ENCODE data around the gene ARHGAP19.

The ARHGAP19 gene, protein sequence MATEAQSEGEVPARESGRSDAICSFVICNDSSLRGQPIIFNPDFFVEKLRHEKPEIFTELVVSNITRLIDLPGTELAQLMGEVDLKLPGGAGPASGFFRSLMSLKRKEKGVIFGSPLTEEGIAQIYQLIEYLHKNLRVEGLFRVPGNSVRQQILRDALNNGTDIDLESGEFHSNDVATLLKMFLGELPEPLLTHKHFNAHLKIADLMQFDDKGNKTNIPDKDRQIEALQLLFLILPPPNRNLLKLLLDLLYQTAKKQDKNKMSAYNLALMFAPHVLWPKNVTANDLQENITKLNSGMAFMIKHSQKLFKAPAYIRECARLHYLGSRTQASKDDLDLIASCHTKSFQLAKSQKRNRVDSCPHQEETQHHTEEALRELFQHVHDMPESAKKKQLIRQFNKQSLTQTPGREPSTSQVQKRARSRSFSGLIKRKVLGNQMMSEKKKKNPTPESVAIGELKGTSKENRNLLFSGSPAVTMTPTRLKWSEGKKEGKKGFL

DNA sequence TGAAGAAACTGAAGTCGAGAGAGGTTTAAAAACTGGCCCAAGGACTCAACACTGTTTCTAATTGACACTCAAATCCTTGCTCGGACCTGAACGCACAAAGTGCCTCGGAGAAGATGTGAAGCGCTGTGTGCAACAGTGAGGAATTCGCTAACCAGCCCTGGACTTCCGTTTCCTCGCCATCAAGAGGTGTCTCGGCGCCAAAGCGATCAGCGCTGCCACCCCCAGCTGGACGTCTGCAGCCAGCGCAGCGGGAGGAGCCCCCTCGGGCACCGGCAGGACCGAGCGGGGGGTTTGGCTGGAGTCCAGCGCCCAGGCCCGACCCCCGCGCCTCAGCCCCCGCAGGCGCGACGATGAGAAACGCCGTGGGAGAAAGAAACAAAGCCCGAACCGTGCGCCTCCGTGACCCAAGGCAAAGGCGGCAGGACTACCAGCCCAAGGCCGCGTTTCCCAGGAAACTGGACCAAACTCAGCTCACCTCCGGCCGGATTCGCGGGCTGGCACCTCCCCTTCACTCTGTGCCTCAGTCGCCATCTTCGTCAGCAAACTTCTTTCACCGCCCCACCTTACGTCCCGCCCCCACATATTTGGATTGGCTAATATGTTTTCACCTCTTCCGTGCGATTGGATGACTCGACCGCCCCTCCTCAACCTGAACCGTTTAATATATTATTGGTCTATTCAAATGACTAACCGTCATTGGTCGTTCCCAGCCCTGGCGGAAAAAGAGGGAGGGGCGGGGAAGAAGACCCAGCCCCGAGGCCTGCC is at the start of gene ARHGAP19:
ARHGAP19 (minus strand) TSS at position 541 of the 765 bp plus-strand sequence; CDS start at position 531, 10 bp downstream.
- H3K4me3 ChIP-seq (ENCODE audit: low read depth, low read length): peak within 1 kb of the TSS; percentile 87
- DNase-seq (ENCODE audit: low read depth): peak; percentile 92

DNA sequence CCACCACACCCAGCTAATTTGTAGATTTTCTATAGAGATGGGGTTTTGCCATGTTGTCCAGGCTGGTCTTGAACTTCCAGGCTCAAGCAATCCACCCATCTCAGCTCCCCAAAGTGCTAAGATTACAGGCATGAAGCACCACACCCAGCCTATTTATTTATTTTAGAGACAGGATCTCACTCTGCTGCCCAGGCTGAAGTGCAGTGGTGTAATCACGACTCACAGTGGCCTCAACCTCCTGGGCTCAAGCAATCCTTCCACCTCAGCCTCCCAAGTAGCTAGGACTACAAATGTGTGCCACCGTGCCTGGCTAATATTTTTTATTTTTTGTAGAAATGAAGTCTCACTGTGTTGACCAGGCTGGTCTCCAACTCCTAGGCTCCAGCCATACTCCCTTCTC is 49.0 kb upstream of the ARHGAP19 start:
- no peak overlapping the region for H3K4me3 ChIP-seq (ENCODE audit: low read depth, low read length)
- no peak for DNase-seq (ENCODE audit: low read depth)

DNA sequence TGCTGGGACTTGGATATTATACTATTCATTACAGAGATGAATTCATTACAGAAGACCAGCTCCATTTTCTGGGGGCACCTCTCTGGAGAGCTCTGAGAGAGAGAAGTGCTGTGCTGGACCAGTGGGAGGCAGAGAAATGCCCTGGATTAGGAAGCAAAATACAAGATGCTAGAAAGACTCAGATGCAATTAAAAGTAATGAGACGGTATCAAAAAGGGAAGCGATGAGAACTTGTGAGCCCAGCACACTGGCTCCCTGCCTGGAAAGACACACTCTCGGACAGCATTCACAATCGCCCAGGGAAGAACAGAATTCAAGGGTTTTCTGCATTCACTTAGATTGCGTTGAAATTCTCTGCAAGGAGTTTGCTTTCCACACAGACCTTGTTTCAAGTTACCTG is 45.6 kb upstream of the ARHGAP19 start:
- no peak overlapping the region for H3K4me3 ChIP-seq (ENCODE audit: low read depth, low read length)
- DNase-seq (ENCODE audit: low read depth): no peak

DNA sequence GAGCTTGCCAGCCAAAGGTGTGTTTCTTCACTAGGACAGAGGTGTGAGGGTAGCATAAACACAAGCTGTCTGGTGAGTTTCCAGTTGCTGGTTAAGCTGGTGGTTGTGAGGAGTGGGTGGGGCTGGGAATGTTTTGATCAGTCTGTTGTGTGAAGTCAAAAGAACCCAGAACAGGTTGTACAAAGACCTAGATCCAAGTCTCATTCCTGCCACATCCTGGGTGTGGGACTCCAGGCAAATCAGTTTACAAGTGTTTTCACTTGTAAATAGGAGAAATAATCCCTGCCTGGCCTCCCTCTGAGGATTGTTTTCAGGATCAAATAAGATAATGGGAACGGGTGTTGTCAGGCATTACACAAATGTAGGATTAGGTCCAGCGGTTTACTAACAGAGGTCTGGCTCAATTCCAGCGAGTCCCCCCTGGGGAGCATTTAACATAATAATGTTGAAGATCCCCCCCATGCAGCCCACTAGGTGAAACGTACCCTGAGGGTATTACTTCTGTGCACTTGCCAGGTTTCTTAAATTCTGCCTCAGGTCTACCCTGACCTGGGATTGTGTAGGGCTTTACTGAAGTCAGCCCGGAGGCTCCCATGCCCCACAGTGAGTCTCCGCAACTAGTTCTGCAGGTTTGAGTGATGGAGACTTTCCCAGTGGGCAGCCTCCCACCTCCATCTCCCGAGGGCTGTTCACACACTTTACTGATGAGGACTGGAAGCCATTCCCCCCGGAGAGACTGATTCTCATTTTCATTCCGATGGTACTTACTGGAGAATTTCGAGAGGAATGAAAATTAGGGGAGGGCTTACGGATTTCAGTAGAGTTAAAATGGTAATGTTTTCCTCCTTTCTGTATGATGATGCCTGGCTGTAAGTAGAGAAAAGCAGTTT is 44.8 kb upstream of the ARHGAP19 start:
- no peak overlapping the region for H3K4me3 ChIP-seq (ENCODE audit: low read depth, low read length)
- DNase-seq (ENCODE audit: low read depth): no peak

DNA sequence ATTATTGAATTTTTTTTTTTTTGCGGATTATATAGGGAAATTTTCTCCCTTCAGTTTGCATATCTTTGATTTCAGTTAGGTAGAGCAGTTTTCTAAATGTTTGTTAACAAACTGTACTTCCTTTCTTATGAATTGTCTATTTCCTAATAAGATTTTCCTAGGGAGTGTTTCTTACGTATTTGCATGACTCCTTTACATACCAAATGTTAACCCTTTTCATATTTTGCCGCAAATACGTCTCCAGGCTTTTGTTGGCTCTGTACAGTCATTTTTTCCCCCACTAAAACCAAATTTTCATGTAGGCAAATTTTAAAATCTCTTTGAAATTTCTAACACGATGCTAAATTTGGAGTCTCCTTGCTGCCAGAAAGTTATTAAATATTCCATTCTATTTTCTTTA is 44.0 kb upstream of the ARHGAP19 start:
- no peak for DNase-seq (ENCODE audit: low read depth)
- H3K4me3 ChIP-seq (ENCODE audit: low read depth, low read length): no peak overlapping the region

DNA sequence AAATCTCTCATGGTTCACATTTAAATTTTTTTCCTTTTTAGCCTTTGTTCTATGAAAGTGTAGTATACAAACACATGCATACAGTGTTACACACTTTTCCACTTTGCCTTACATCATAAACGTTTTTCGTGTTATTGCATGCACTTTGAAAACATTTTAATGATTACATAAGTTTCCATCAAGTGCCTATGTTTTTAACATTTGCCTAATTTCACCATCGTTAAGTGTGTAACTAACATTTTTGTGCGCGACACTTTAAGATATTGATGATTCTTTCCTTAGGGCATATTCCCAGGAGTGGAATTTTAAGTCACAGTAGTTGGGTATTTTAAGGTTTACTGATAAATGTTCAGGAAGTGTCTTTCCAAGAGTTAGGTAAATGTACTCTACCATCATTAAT is 43.6 kb upstream of the ARHGAP19 start:
- no peak overlapping the region for H3K4me3 ChIP-seq (ENCODE audit: low read depth, low read length)
- DNase-seq (ENCODE audit: low read depth): no peak

DNA sequence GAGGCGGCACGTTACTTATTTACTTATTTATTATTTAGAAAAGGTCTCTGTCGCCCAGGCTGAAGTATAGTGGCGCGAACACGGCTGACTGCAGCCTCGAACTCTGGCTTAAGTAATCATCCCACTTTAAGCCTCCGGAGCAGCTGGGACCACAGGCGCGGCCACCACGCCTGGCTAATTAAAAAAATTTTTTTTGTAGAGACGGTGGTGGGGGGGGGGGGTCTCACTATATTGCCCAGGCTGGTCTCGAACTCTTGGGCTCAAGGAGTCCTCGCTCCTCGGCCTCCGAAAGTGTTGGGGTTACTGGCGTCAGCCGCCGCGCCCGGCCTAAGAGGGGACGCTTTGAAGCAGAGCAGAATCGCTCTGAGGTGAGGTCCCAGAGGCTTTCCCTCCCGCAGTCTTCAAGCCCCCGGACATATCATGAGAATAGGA is 42.8 kb upstream of the ARHGAP19 start:
- H3K4me3 ChIP-seq (ENCODE audit: low read depth, low read length): peak overlapping the region; percentile 75
- no peak for DNase-seq (ENCODE audit: low read depth)

DNA sequence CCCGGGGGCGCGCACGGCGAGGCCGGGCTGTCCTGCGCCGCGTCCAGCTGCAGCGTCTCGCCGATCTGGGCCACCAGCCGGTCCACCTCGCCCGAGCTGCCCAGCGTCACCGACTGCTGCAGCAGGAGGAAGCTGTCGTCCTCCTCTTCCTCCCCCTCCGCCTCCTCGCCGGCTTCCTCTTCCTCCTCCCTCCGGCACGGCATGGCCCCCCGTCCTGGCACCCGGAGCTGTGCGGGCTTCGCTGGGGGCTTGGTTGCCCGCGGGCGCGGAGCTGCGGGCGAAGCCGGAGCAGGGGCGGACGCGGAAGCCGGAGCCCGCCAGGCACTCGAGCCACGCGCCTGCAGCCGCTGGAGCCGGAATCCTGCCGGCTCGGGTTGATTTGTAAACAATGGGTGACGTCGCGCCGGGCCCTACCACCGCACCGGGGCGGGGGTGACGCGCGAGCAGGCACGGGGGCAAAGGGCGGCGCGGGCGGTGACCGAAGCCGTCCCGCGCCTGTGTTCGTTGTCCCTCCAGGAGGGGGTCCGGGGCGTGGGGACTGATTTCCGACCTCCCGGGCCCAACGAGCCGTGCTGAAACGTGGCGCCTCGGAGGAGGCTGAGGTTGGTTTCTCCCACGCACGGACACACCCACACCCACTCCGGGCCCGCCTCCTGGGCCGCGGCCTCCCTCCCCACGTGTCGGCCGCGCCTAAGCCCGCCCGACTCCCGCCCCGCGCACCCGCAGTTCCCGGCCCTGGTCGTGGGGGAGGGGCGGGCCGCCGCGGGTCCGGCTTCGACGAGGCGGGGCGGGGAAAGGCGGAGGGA is 42.1 kb upstream of the ARHGAP19 start, which contains the start of gene FRAT2:
FRAT2 (minus strand) TSS at position 360 of the 806 bp plus-strand sequence; CDS start at position 203, 157 bp downstream.
- DNase-seq (ENCODE audit: low read depth): peak; percentile 74

DNA sequence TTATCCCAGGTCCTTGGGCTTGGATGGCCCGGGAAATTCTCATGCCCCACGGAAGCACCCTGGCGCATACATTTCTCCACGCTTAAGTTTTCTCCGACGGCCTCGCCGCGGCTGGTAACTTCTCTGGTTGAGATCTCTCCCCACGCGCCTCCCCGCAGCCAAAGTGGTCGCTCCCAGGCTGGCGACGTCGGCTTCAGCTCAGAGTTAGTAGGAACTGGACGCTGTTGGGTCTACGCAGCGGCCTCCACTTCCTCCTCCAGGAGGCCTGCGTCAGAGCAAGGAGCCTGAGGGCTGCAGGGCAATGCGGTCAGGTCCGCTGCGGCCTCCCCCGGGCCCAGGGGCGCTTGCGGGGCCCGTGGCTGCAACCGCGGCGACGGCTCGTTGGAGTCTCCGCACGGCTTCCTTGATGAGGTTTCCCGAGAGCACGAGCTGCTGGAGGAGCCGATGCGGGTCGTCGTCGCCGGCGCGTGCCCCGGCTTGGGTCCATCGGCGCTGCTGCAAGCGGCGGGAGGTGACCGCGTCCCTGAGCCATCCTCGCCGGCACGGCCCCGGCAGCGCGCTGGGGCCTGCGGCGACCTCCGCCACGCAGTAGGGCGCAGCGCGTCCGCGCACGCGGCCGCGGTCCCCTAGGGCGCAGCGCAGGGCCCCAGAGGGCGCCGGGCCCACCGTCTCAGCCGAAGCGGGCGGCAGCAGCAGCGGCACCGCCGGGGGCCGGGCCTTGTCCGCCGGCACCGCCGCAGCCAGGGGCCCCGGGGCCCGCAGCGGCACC is 41.3 kb upstream of the ARHGAP19 start:
- H3K4me3 ChIP-seq (ENCODE audit: low read depth, low read length): peak overlapping the region; percentile 75
- no peak for DNase-seq (ENCODE audit: low read depth)

More for the DNA sequence above, 42.1 kb upstream of the ARHGAP19 start, which contains the start of gene FRAT2:
- H3K4me3 ChIP-seq (ENCODE audit: low read depth, low read length): peak within 1 kb of the TSS; percentile 75

DNA sequence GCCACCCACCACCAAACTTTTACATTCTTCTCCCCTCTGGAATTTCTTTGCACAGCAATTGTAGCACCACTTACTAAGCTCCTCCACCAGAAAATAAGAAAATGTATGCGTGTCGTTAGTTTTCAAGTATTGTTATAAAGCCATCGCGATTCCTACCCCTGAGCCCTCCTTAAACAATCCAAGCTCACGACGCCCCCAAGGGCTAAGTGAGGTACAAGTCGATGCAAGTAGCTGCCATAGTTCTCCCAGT is 40.8 kb upstream of the ARHGAP19 start:
- H3K4me3 ChIP-seq (ENCODE audit: low read depth, low read length): peak overlapping the region; percentile 75
- no peak for DNase-seq (ENCODE audit: low read depth)

DNA sequence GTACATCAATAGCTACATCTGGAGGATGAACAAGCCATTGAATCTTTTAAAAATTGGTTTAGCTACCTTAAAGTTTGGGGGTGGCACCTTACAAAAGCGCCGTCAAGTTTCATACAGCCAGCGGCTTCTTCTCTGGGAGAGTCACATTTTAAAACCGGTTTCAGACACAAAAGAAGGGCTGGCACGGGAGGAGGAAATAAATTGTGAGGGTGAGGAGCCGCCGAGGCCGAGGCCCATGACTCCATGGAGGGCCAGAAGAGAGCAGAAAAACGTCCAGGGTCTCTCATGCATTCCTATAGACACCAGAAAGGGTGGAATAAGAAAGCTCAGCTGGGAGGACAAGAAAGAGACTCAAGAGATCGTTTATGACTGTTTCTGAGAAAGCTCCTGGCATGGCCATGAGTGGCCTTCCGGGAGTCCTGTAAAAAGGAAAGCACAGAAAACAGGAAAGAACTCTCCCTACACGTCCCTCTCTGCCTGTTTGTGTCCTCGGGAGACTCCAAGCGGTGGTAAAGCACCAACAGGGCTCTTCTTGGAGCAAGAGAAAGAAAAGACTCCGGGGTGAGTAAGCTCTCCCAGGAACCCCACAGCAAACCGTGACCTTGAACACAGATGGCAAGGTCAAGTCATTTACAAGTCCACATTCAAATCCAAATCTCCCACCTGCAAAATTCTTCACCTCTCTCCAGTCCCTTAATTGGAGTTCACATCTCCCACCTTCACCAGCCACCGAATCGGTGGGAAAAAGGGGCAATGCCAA is 40.3 kb upstream of the ARHGAP19 start:
- H3K4me3 ChIP-seq (ENCODE audit: low read depth, low read length): peak overlapping the region; percentile 75
- DNase-seq (ENCODE audit: low read depth): peak; percentile 40

DNA sequence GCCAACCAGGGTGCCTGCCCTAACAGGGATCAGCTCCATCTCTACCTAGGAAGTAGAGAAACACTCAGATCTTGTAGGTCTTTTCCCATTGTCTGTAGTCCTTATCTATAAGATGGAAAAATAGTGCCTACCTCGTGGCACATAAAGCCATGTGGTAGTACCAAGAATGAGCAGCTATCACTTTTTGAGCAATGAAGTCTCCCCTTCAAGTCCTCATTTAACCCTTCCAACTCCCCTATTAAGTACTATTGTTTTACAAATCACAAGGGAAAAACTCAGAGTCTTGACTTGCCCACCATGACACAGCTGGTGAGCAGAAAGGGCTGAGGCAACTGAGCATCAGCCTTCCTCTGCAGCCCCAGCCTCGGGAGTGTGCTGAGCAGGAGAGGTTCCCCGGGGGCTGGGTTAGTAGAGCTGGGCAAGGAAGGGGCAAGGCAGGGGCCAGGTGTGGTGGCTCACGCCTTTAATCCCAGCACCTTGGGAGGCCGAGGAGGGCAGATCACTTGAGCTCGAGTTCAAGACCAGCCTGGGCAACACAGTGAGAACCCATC is 38.8 kb upstream of the ARHGAP19 start:
- H3K4me3 ChIP-seq (ENCODE audit: low read depth, low read length): no peak overlapping the region

DNA sequence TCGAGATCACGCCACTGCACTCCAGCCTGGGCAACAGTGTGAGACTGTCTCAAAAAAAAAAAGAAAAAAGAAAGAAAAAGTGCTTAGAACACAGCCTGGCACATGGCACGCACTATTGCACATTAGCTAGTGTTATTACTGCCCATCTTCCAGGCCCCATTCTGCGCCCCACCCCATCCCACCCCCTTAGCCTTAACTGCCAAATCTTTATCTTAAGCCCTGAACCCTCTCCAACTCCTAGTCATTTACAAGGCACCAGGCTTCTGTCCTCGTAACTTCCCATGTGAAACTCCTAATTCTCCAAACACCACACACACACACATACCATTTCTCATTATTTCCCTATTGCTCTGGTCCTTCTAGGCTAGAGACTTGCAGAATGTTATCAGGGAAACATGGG is 37.3 kb upstream of the ARHGAP19 start:
- H3K4me3 ChIP-seq (ENCODE audit: low read depth, low read length): no peak overlapping the region
- DNase-seq (ENCODE audit: low read depth): no peak

More for the DNA sequence above, 38.8 kb upstream of the ARHGAP19 start:
- no peak for DNase-seq (ENCODE audit: low read depth)

DNA sequence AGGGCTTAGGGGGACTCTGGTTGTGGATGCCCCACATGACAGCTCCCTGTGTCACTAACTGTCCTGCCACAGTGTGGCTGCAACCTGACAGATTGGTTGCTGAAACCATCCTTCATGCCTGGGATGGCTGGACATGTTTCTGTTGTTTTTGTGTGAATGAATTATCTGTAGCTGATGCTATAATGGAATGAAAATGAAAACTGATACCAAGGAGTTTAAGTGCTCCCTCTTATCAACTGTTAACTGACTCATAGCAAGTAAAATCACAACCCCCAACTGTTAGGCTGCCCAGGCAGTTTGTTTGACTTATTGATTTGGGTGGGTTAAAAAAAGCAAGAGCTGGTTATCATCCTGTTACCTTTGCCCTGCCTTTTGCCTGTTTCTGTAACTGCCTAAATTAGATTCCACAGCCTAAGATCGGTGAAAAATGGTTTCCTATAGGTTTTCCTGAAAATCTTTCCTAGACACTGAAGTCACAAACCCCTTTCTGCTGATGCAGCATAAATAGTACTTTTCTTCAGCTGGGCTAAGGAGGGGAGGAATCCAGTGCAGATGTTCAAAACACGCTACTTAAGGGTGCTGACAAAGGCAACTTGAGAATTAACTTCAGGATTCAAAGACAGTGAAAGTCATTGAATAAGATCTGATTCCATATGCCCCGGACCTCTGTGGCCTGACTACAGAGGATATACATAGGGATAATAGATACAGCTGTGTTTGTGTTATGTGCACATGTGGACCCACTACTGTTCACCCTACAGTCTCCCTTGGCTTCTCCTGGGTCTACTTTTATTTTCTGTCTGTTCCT is 36.4 kb upstream of the ARHGAP19 start:
- DNase-seq (ENCODE audit: low read depth): no peak

DNA sequence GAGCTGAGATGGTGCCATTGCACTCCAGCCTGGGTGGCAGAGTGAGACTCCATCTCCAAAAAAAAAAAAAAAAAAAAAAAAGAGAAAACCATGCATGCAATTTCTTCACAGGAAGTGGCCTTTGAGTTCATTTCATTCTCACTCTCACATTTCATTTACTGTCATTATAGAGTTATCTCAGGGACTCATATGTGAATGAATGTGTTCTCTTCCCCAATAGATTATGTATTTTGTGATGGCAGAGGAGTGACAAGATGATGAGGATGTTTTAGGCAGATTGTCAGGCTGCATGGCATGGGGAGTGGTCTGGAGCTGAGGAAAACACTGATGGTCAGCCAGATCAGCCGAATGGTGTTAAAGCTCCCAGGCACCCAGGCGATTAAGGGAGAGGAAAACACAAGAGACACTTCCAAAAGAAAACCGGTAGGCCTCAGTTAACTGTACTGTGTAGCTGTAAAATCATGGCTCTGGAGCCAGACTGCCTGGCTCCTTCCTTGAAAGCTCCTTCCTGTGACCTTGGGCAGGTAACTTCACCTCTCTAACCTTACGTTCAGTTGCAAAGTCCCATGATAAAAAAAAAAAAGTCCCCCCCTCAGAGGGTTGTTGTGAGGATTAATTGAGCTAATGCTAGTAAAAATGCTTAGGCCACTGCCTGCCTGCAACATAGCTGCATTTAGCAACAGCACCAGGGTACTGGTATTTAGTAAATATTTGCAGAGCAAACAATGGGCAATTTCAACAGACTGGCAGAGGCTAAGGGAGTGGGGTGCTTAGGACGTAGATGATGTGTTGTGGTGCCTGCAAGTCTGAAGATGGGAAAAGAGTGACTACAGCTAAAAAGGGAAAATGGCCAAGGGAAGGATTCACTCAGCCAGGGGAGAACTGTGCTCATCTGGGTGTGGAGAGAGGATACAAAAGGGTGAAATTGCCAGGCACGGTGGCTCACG is 35.2 kb upstream of the ARHGAP19 start:
- DNase-seq (ENCODE audit: low read depth): no peak
- H3K4me3 ChIP-seq (ENCODE audit: low read depth, low read length): no peak overlapping the region

More for the DNA sequence above, 36.4 kb upstream of the ARHGAP19 start:
- no peak overlapping the region for H3K4me3 ChIP-seq (ENCODE audit: low read depth, low read length)
